ENCODE data around the gene PPP2R2B. TPM values are rescaled to one million over a fixed set of nuclear protein-coding genes. Genes with fewer than 3 reads are reported as not detected.

The PPP2R2B gene
- total RNA-seq, 1 experiment from 2014 or later, result 20.3 TPM

GRCh38 chr5:146849694-146850303 is 28.8 kb downstream of the PPP2R2B start:
- H3K4me3 Mint-ChIP-seq, result no peak overlapping the region
- no peak for ATAC-seq
- TF ChIP-seq, protein P1, sequence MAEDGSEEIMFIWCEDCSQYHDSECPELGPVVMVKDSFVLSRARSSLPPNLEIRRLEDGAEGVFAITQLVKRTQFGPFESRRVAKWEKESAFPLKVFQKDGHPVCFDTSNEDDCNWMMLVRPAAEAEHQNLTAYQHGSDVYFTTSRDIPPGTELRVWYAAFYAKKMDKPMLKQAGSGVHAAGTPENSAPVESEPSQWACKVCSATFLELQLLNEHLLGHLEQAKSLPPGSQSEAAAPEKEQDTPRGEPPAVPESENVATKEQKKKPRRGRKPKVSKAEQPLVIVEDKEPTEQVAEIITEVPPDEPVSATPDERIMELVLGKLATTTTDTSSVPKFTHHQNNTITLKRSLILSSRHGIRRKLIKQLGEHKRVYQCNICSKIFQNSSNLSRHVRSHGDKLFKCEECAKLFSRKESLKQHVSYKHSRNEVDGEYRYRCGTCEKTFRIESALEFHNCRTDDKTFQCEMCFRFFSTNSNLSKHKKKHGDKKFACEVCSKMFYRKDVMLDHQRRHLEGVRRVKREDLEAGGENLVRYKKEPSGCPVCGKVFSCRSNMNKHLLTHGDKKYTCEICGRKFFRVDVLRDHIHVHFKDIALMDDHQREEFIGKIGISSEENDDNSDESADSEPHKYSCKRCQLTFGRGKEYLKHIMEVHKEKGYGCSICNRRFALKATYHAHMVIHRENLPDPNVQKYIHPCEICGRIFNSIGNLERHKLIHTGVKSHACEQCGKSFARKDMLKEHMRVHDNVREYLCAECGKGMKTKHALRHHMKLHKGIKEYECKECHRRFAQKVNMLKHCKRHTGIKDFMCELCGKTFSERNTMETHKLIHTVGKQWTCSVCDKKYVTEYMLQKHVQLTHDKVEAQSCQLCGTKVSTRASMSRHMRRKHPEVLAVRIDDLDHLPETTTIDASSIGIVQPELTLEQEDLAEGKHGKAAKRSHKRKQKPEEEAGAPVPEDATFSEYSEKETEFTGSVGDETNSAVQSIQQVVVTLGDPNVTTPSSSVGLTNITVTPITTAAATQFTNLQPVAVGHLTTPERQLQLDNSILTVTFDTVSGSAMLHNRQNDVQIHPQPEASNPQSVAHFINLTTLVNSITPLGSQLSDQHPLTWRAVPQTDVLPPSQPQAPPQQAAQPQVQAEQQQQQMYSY (CRISPR knock-in tag; IDR thresholded peaks at IDR 0.05), result no peak
- TF ChIP-seq ATF3 (CRISPR knock-in tag; conservative IDR thresholded peaks at IDR 0.05), result no peak
- no peak for TF ChIP-seq MXD4 (CRISPR knock-in tag; IDR thresholded peaks at IDR 0.05; ENCODE audit: borderline replicate concordance)
- no peak for TF ChIP-seq ATF1 (CRISPR knock-in tag; IDR thresholded peaks at IDR 0.05)
- TF ChIP-seq ZNF232 (CRISPR knock-in tag; IDR thresholded peaks at IDR 0.05), result no peak
- no peak for TF ChIP-seq ZSCAN18 (CRISPR knock-in tag; IDR thresholded peaks at IDR 0.05)
- no peak for TF ChIP-seq STAT6 (CRISPR knock-in tag; conservative IDR thresholded peaks at IDR 0.05; ENCODE audit: low read depth)
- no peak for TF ChIP-seq MLX (CRISPR knock-in tag; IDR thresholded peaks at IDR 0.05)
- no peak for TF ChIP-seq SP1 (CRISPR knock-in tag; conservative IDR thresholded peaks at IDR 0.05)
- TF ChIP-seq MAX (CRISPR knock-in tag; IDR thresholded peaks at IDR 0.05), result no peak
- TF ChIP-seq IRF2 (CRISPR knock-in tag; IDR thresholded peaks at IDR 0.05; ENCODE audit: borderline replicate concordance, low read depth), result no peak
- TF ChIP-seq NFYB (CRISPR knock-in tag; conservative IDR thresholded peaks at IDR 0.05; ENCODE audit: low read depth), result no peak
- DNase-seq (ENCODE audit: low spot score), result no peak
- H3K27ac Mint-ChIP-seq, result no peak overlapping the region
- ChIA-PET CTCF (no interaction called here), POLR2A (no interaction called here)
- no peaks in the 10 kb centered on the region for H3K9me3 Mint-ChIP-seq
- H3K27me3 Mint-ChIP-seq (ENCODE audit: low read depth), result no peaks in the 10 kb centered on the region
- peaks cover 20% of the 10 kb centered on the region for H3K4me1 Mint-ChIP-seq
- H3K36me3 Mint-ChIP-seq, result no peaks in the 10 kb centered on the region

- ChIA-PET POLR2A (no interaction called here), CTCF (no interaction called here)
- ATAC-seq (no peak), DNase-seq (ENCODE audit: low spot score) (no peak)
- no peak overlapping the region for H3K4me3 Mint-ChIP-seq
- no peaks in the 10 kb centered on the region for H3K9me3 Mint-ChIP-seq
- H3K27ac Mint-ChIP-seq, result no peak overlapping the region
- TF ChIP-seq ATF3 (CRISPR knock-in tag; conservative IDR thresholded peaks at IDR 0.05) (no peak), ZNF425 (CRISPR knock-in tag; conservative IDR thresholded peaks at IDR 0.05) (no peak), CREB1 (CRISPR knock-in tag; IDR thresholded peaks at IDR 0.05) (no peak), SMAD3 (CRISPR knock-in tag; IDR thresholded peaks at IDR 0.05; ENCODE audit: borderline replicate concordance) (no peak), ZBTB21 (CRISPR knock-in tag; IDR thresholded peaks at IDR 0.05; ENCODE audit: borderline replicate concordance) (no peak), ZNF138 (CRISPR knock-in tag; conservative IDR thresholded peaks at IDR 0.05) (no peak), ZNF232 (CRISPR knock-in tag; IDR thresholded peaks at IDR 0.05) (no peak)
- H3K4me1 Mint-ChIP-seq, result peaks cover 16% of the 10 kb centered on the region
- no peaks in the 10 kb centered on the region for H3K36me3 Mint-ChIP-seq
- H3K27me3 Mint-ChIP-seq (ENCODE audit: low read depth), result no peaks in the 10 kb centered on the region
These were observed 30.4 kb downstream of the PPP2R2B start for GRCh38 chr5:146848133-146848532.
